Astrocyte (in vitro differentiated cells and primary cell): ENCODE data around the gene ARFIP1.

Experiments used
- CTCF ChIP-seq: IDR thresholded peaks from 2 replicates; pipeline ENCODE4 v1.5.1; 2011; ENCODE audit warnings: low read depth, mild to moderate bottlenecking, inconsistent platforms, low read length, moderate library complexity; ENCODE audit not compliant: insufficient read depth
- EZH2 ChIP-seq: IDR thresholded peaks from 2 replicates; pipeline ENCODE4 v1.6.1; 2012; ENCODE audit warnings: mild to moderate bottlenecking, low read length, inconsistent platforms; ENCODE audit not compliant: insufficient read depth

DNA sequence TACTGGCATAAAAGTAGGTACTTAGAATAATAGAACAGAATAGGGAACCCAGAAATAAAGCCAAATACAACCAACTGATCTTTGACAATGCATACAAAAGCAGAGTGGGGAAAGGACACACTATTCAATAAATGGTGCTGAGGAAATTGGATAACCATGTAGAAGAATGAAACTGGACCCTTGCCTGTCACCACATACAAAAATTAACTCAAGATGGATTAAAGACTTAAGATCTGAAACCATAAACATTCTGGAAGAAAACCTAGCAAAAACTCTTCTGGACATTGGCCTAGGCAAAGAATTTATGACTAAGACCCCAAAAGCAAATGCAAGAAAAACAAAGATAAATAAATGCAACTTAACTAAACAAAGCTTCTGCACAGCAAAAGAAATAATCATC lies 45.6 kb downstream of the ARFIP1 start:
- no peak for TF ChIP-seq CTCF
- TF ChIP-seq EZH2 = no peak
